Erythroblast (primary cell): Measurements from ENCODE around the gene BMP3.

Experiments
- DNase-seq, 2 experiments: peaks; one replicate each; lab custom pipeline; 2025; lab: John Stamatoyannopoulos, UW
- GATA1 ChIP-seq: IDR thresholded peaks from 2 replicates; pipeline ENCODE4 v1.6.1; 2011; ENCODE audit warnings: low read depth, mild to moderate bottlenecking, control low read depth, low read length, moderate library complexity
- POLR2A ChIP-seq: IDR thresholded peaks from 2 replicates; pipeline ENCODE4 v1.6.1; 2011; ENCODE audit warnings: mild to moderate bottlenecking, low read length

The BMP3 gene

DNA sequence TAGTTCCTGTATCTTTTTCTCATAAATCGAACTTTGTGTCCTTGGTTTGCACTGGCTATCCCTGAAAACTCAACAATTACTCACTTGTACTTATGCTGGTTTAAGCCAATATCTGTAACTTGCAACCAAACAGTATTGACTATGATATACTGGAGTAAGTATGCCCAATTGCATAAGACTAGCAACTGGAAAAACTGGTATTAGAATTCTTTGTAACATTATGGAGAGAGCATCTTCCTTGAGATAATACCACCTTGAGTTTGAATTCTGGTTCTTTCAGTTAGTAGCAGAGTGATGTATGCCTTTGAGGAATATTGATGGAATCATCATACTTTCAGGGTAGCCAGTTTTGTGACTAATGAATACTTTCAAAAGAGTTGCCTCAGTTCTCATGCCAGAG lies 28.1 kb downstream of the BMP3 start:
- TF ChIP-seq GATA1 (no peak), POLR2A (no peak)
- no peak for DNase-seq

GRCh38 chr4:81060587-81061343 lies 30.3 kb downstream of the BMP3 start:
- TF ChIP-seq POLR2A, result no peak
- TF ChIP-seq GATA1, result no peak
- no peak for DNase-seq

GRCh38 chr4:81061344-81061730 lies 30.8 kb downstream of the BMP3 start:
- no peak for DNase-seq
- TF ChIP-seq POLR2A (no peak), GATA1 (no peak)

DNA sequence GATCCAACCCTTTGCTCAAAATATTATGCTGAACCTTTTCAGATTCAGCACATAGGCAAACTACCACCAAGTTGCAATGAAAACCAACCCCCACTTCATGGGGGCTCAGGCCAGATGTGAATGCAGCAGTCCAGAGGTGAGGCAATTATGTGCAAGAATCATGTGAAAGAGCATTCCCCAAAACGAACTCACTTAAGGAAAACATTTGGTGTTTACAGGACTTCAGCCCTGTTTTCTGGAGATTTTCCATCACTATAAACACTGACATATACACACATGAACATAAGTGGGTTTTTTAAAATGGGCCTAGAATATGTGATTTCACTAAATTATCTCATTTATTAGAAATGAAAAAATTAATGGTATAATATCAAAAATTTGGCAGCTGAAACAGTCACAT lies 31.5 kb downstream of the BMP3 start:
- DNase-seq, result no peak
- TF ChIP-seq GATA1, result no peak
- TF ChIP-seq POLR2A, result no peak

- TF ChIP-seq POLR2A (no peak), GATA1 (no peak)
Measured at GRCh38 chr4:81065446-81065845, 34.9 kb downstream of the BMP3 start.

GRCh38 chr4:81069706-81070331 lies 39.3 kb downstream of the BMP3 start:
- TF ChIP-seq POLR2A (no peak), GATA1 (no peak)
- peak; percentile 73 to 80 for DNase-seq

More at GRCh38 chr4:81065446-81065845, 34.9 kb downstream of the BMP3 start:
- no peak for DNase-seq

- DNase-seq, result no peak
- TF ChIP-seq GATA1, result no peak
- TF ChIP-seq POLR2A, result no peak
Measured at GRCh38 chr4:81071013-81071412, 40.5 kb downstream of the BMP3 start.

- TF ChIP-seq POLR2A, result no peak
- no peak for TF ChIP-seq GATA1
- DNase-seq, result no peak
Measured at GRCh38 chr4:81081156-81081555, 50.6 kb downstream of the BMP3 start.

DNA sequence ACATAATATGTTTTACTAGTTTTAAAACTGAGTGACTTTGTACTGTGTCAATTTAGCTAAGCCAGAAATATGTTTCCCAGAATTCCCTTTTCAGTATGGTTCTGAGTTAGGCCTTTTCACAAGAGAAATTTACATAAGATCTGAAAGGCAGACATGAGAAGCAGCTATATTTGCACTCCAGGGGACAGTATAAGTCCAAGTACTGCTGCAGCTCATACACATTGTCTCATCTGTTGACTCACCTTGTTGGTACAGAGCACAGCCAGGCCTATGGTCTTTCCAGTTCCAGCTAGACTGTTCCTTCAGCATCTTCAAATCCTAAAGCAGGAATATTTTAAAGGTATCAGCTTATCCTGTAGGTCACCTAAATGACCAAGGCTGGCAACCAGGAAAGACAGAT lies 53.5 kb downstream of the BMP3 start:
- TF ChIP-seq POLR2A (no peak), GATA1 (no peak)
- no peak for DNase-seq

GRCh38 chr4:81084634-81085033 lies 54.1 kb downstream of the BMP3 start:
- TF ChIP-seq POLR2A (no peak), GATA1 (no peak)
- no peak for DNase-seq

GRCh38 chr4:81085291-81085690 lies 54.8 kb downstream of the BMP3 start:
- TF ChIP-seq POLR2A (no peak), GATA1 (no peak)
- DNase-seq, result no peak

DNA sequence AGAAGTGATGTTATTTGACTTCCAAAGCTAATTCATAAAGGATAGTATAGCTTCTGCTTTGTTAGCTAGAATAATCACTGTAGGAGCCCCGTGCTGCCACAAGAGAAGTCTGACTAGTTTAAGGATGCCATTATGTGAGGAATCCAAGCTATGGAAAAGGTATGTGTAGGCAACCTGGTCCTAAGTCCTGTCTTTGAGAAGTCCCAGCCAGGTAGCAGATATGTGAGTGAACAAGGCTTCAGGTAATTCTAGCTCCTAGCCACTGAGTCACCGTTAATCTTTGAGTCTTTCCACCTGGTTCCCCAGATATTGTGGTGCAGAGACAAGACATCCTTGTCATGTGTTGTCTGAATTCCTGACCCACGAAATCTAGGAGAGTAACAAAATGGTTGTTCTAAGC lies 55.5 kb downstream of the BMP3 start:
- no peak for DNase-seq
- no peak for TF ChIP-seq GATA1
- TF ChIP-seq POLR2A, result no peak

DNA sequence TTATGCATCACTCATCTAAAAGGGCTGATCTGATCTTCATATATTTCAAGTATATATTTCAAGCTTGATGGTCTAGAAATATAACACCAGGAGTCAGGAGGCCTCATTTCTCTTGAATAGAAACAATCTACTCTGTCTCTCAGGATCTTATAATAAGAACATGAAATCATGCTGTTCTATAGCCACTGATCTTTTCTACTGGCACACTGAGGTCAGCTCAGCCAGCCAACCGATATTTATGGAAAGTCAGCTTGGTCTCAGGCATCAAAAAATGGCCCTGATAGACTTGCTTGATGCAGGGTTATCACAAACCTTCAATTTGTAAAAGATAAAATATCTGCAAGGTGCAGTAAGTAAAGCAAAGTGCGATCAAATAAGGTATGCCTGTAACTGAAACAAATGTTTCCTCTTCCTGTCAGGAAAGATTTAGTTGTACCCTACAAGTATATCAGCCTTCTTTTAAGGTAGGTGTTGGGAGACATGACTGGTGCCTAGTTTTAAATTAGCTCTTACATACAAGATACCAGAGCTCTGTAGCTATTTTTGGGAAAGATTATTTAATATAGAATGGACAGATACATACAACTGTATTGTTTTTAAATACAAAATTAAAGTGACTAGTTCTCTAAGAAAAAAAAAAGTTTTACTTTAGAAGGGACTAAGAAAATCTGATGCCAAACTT lies 63.4 kb downstream of the BMP3 start:
- no peak for DNase-seq

GRCh38 chr4:81095389-81095788 lies 64.9 kb downstream of the BMP3 start:
- TF ChIP-seq GATA1 (no peak), POLR2A (no peak)
- DNase-seq, result no peak

More for the DNA sequence above, 63.4 kb downstream of the BMP3 start:
- no peak for TF ChIP-seq GATA1
- TF ChIP-seq POLR2A, result no peak
